Aorta (tissue), 5 donors: ENCODE results near the gene LARP1B. TPM values are rescaled to one million over a fixed set of nuclear protein-coding genes. Genes with fewer than 3 reads are reported as not detected.
"Not testable (repeated sequence)": the region's sequence is repeated elsewhere in the genome, so short reads cannot be mapped to it uniquely, and the experiment has no call there.

Source experiments
- ATAC-seq: fragments of 200-7000 bp; cut with Tn5 transposase; one replicate; pipeline ENCODE4 v1.9.1; 2022; ENCODE audit warnings: moderate library complexity; ENCODE audit not compliant: low FRiP score
- DNase-seq, 2 donors: peaks; one replicate each; pipeline ENCODE4 v3.0.0-alpha.2; 2020
- H3K27ac ChIP-seq, 2 donors: one replicate each; pipeline ENCODE4 v1.5.1; 2013; ENCODE audit warnings: low read length in 2 of 2, mild to moderate bottlenecking in 2 of 2, moderate library complexity in 2 of 2, control low read depth in 1 of 2, inconsistent platforms in 1 of 2, low read depth in 1 of 2
- H3K27me3 ChIP-seq, 2 donors: one replicate each; pipeline ENCODE4 v1.6.1; 2013; ENCODE audit warnings: control low read depth in 1 of 2, low read length in 1 of 2, mild to moderate bottlenecking in 1 of 2, moderate library complexity in 1 of 2; ENCODE audit not compliant: insufficient read depth in 2 of 2, control insufficient read depth in 1 of 2
- H3K36me3 ChIP-seq, 2 donors: one replicate each; pipeline ENCODE4 v1.6.1; 2013; ENCODE audit warnings: control low read depth in 1 of 2, low read length in 1 of 2, mild to moderate bottlenecking in 1 of 2; ENCODE audit not compliant: insufficient read depth in 2 of 2, control insufficient read depth in 1 of 2
- H3K4me1 ChIP-seq, 2 donors: one replicate each; pipeline ENCODE4 v1.6.1; 2013; ENCODE audit warnings: low read length in 2 of 2, control low read depth in 1 of 2, mild to moderate bottlenecking in 1 of 2, moderate library complexity in 1 of 2; ENCODE audit not compliant: insufficient read depth in 2 of 2, control insufficient read depth in 1 of 2
- H3K4me3 ChIP-seq, 2 donors: one replicate each; pipeline ENCODE4 v1.5.1; 2013; ENCODE audit warnings: low read length in 2 of 2, control low read depth in 1 of 2, mild to moderate bottlenecking in 1 of 2
- H3K9me3 ChIP-seq: one replicate; pipeline ENCODE4 v1.6.1; 2013; ENCODE audit warnings: mild to moderate bottlenecking, low read length; ENCODE audit not compliant: control insufficient read depth
- WGBS, 2 donors: extraction: QIAGEN DNeasy Blood & Tissue Kit; methylation state at CpG; one replicate each; pipeline ENCODE4 v1.1.7; 2013; 5-methylcytosine and 5-hydroxymethylcytosine counted together
- intact Hi-C, 2 donors: fragments of 100-400 bp; cut with DNase I; formaldehyde crosslinking; loops; one replicate each; pipeline versions ENCODE4 v1.14.2 to v1.15.0; 2022
- polyA plus RNA-seq, 2 donors: library from polyadenylated mRNA; stranded (reverse); fragments of 200-250 nt; gene quantifications; one replicate each; pipeline ENCODE4 v1.2.3, GENCODE V29; 2013
- total RNA-seq, 2 donors: library from RNA; stranded (reverse); fragmentation: NEBNext Ultra II Directional; extraction: Animal tissue kit (Norgen Biotek cat#: 25700); gene quantifications; one replicate each; pipeline ENCODE4 v1.2.1, GENCODE V29; 2021
- donor health status: healthy with polysubstance abuse.
- donor health status: Bipolar disorder and iron deficiency.
- donor health status: DM: no; HTN: no; CAD: no.
- donor health status: DM: no; HTN: no; CAD: no.
- donor health status: DM: yes; HTN: yes; CAD: no.

Gene LARP1B
- total and polyA plus RNA-seq, 4 donors, result 14.1 to 23.9 (median 18.3) TPM

GRCh38 chr4:128054907-128055306 lies 6.2 kb upstream of the LARP1B start:
- DNase-seq, H3K4me1 ChIP-seq, H3K36me3 ChIP-seq, H3K4me3 ChIP-seq, H3K27ac ChIP-seq, H3K9me3 ChIP-seq, H3K27me3 ChIP-seq, ATAC-seq, intact Hi-C loops: not testable (repeated sequence)
- 92 to 93% methylated on average over 9 of the region's 9 CpGs for WGBS, 2 donors

GRCh38 chr4:128055441-128056206 lies 5.5 kb upstream of the LARP1B start:
- H3K4me3 ChIP-seq, intact Hi-C loops, H3K27ac ChIP-seq, H3K4me1 ChIP-seq, DNase-seq, ATAC-seq, H3K9me3 ChIP-seq, H3K27me3 ChIP-seq, H3K36me3 ChIP-seq: not testable (repeated sequence)
- 94 to 96% methylated on average over 10 of the region's 10 CpGs for WGBS, 2 donors

- Histone ChIP-seq H3K4me1 (no peaks in the 10 kb centered on the region), H3K27ac (no peak overlapping the region), H3K4me3 (no peak overlapping the region), H3K36me3 (no peaks in the 10 kb centered on the region), H3K27me3 (no peaks in the 10 kb centered on the region), H3K9me3 (no peaks in the 10 kb centered on the region)
- ATAC-seq (no peak), DNase-seq (no peak)
- intact Hi-C loops, result no loop called here
Measured at GRCh38 chr4:128056396-128056795, 4.7 kb upstream of the LARP1B start.

- ATAC-seq, result no peak
- H3K27me3 ChIP-seq, result no peaks in the 10 kb centered on the region
- peaks cover 0 to 3% of the 10 kb centered on the region in 2 donors for H3K4me1 ChIP-seq
- no peak for DNase-seq
- H3K9me3 ChIP-seq, result no peaks in the 10 kb centered on the region
- intact Hi-C loops, result loop anchor here in 1 of 2 donors (5.0 kb wide), 2 partner anchors 93 to 278 kb away; partner anchors contain the start of genes ABHD18, HSPA4L and MFSD8
- peak overlapping the region; percentile 73 to 86 for H3K4me3 ChIP-seq
- 24 to 31% methylated on average over 21 of the region's 21 CpGs for whole genome bisulfite sequencing, 2 donors
- peak overlapping the region; percentile 8 to 89 for H3K27ac ChIP-seq
- no peaks in the 10 kb centered on the region for H3K36me3 ChIP-seq
Measured at GRCh38 chr4:128060121-128060698, 902 bp upstream of the LARP1B start.

GRCh38 chr4:128061566-128062536 lies 739 bp downstream of the LARP1B start:
- WGBS, 2 donors, result 0% methylated on average over 79 to 101 of the region's 101 CpGs

GRCh38 chr4:128066453-128066820 lies 5.3 kb downstream of the LARP1B start:
- H3K4me1 ChIP-seq, H3K36me3 ChIP-seq, H3K4me3 ChIP-seq, H3K9me3 ChIP-seq, H3K27ac ChIP-seq, H3K27me3 ChIP-seq, ATAC-seq, DNase-seq, intact Hi-C loops: not testable (repeated sequence)
- WGBS, 2 donors, result 96 to 97% methylated on average over 7 to 10 of the region's 10 CpGs

More at GRCh38 chr4:128061566-128062536, 739 bp downstream of the LARP1B start:
- peak; percentile 73 to 89 for DNase-seq
- Histone ChIP-seq H3K9me3 (no peaks in the 10 kb centered on the region), H3K36me3 (no peaks in the 10 kb centered on the region), H3K4me1 (peaks cover 0 to 3% of the 10 kb centered on the region in 2 donors), H3K27me3 (no peaks in the 10 kb centered on the region), H3K27ac (peak overlapping the region; percentile 93 to 94), H3K4me3 (peak overlapping the region; percentile 86)
- intact Hi-C loops, result loop anchor here in 1 of 2 donors (5.0 kb wide), 2 partner anchors 95 to 280 kb away; partner anchors contain the start of genes ABHD18, HSPA4L and MFSD8
- peak; percentile 52 for ATAC-seq

- intact Hi-C loops, result no loop called here
- H3K27ac ChIP-seq, result no peak overlapping the region
- no peak for ATAC-seq
- WGBS, 2 donors, result 89 to 91% methylated on average over 3 of the region's 3 CpGs
- H3K36me3 ChIP-seq, result no peaks in the 10 kb centered on the region
- H3K4me1 ChIP-seq, result no peaks in the 10 kb centered on the region
- H3K4me3 ChIP-seq, result no peak overlapping the region
- no peaks in the 10 kb centered on the region for H3K27me3 ChIP-seq
- no peaks in the 10 kb centered on the region for H3K9me3 ChIP-seq
- no peak for DNase-seq
Measured at GRCh38 chr4:128068918-128069317, 7.8 kb downstream of the LARP1B start.

- H3K27ac ChIP-seq, result no peak overlapping the region
- WGBS, 2 donors, result 84 to 89% methylated on average over 4 of the region's 4 CpGs
- no peaks in the 10 kb centered on the region for H3K36me3 ChIP-seq
- H3K4me1 ChIP-seq, result no peaks in the 10 kb centered on the region
- H3K27me3 ChIP-seq, result no peaks in the 10 kb centered on the region
- H3K9me3 ChIP-seq, result no peaks in the 10 kb centered on the region
- ATAC-seq, result no peak
- intact Hi-C loops, result no loop called here
- H3K4me3 ChIP-seq, result no peak overlapping the region
- no peak for DNase-seq
Measured at GRCh38 chr4:128076464-128076863, 15.4 kb downstream of the LARP1B start.
